Measurements from ENCODE around the gene VAPA. TPM values are rescaled to one million over a fixed set of nuclear protein-coding genes. Genes with fewer than 3 reads are reported as not detected.
A peak's percentile ranks its signal among the peaks of the same experiment; 100 is the strongest.

The VAPA gene
- total and polyA plus RNA-seq, 9 of the 15 experiments (the other 6 are each of a cell fraction or from before 2014, with no cell fraction given), result 219 to 902 (median 526) TPM

DNA sequence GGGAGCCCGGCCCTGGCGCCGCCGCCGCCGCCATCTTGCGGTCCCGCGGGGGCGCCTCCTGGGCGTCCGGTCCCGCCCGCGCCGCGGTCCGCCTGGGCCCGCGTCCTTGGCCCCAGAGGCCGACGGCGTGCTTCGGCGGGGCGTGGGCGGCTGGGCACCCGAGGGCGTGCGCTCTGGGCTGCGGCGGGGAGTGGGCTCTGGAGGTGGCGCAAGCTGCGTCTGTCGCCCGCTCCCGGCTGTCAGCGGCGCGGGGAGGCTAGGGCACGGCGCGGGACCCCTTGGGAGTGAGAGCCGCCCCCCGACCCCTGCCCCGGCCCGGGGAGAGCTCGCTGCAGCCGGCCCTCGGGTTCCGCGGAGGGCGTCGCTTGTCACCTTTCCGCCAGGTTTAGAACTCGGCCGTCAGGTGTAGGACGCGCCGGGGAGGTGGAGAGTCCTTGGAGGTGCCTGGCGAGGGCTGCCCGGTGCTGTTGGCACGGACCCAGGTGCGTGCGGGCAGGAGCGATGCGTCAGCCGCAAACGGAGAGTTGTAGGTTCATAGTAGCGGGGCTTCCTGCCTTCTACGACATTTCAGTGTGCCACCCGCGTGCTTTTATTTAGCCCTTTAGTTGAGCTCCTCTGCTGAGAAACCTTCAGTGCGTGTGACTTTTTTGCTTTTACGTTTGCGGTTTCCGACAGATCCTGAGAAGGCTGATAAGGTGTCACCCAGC is 921 bp downstream of the VAPA start (continued):
- TF ChIP-seq, protein P1, sequence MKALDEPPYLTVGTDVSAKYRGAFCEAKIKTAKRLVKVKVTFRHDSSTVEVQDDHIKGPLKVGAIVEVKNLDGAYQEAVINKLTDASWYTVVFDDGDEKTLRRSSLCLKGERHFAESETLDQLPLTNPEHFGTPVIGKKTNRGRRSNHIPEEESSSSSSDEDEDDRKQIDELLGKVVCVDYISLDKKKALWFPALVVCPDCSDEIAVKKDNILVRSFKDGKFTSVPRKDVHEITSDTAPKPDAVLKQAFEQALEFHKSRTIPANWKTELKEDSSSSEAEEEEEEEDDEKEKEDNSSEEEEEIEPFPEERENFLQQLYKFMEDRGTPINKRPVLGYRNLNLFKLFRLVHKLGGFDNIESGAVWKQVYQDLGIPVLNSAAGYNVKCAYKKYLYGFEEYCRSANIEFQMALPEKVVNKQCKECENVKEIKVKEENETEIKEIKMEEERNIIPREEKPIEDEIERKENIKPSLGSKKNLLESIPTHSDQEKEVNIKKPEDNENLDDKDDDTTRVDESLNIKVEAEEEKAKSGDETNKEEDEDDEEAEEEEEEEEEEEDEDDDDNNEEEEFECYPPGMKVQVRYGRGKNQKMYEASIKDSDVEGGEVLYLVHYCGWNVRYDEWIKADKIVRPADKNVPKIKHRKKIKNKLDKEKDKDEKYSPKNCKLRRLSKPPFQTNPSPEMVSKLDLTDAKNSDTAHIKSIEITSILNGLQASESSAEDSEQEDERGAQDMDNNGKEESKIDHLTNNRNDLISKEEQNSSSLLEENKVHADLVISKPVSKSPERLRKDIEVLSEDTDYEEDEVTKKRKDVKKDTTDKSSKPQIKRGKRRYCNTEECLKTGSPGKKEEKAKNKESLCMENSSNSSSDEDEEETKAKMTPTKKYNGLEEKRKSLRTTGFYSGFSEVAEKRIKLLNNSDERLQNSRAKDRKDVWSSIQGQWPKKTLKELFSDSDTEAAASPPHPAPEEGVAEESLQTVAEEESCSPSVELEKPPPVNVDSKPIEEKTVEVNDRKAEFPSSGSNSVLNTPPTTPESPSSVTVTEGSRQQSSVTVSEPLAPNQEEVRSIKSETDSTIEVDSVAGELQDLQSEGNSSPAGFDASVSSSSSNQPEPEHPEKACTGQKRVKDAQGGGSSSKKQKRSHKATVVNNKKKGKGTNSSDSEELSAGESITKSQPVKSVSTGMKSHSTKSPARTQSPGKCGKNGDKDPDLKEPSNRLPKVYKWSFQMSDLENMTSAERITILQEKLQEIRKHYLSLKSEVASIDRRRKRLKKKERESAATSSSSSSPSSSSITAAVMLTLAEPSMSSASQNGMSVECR (CRISPR knock-in tag; IDR thresholded peaks at IDR 0.05), result 0 out of 2 replicates have a peak, but pooled peaks have one; percentile 7
- no peak for TF ChIP-seq EGR1 (conservative IDR thresholded peaks at IDR 0.05)
- no peak for TF ChIP-seq REST (IDR thresholded peaks at IDR 0.05; ENCODE audit: borderline replicate concordance)
- peak; percentile 75; the same call in 1 of the 2 replicates for TF ChIP-seq REST (CRISPR knock-in tag; IDR thresholded peaks at IDR 0.05; ENCODE audit: low read depth)
- TF ChIP-seq, protein P2, sequence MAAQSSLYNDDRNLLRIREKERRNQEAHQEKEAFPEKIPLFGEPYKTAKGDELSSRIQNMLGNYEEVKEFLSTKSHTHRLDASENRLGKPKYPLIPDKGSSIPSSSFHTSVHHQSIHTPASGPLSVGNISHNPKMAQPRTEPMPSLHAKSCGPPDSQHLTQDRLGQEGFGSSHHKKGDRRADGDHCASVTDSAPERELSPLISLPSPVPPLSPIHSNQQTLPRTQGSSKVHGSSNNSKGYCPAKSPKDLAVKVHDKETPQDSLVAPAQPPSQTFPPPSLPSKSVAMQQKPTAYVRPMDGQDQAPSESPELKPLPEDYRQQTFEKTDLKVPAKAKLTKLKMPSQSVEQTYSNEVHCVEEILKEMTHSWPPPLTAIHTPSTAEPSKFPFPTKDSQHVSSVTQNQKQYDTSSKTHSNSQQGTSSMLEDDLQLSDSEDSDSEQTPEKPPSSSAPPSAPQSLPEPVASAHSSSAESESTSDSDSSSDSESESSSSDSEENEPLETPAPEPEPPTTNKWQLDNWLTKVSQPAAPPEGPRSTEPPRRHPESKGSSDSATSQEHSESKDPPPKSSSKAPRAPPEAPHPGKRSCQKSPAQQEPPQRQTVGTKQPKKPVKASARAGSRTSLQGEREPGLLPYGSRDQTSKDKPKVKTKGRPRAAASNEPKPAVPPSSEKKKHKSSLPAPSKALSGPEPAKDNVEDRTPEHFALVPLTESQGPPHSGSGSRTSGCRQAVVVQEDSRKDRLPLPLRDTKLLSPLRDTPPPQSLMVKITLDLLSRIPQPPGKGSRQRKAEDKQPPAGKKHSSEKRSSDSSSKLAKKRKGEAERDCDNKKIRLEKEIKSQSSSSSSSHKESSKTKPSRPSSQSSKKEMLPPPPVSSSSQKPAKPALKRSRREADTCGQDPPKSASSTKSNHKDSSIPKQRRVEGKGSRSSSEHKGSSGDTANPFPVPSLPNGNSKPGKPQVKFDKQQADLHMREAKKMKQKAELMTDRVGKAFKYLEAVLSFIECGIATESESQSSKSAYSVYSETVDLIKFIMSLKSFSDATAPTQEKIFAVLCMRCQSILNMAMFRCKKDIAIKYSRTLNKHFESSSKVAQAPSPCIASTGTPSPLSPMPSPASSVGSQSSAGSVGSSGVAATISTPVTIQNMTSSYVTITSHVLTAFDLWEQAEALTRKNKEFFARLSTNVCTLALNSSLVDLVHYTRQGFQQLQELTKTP (IDR thresholded peaks at IDR 0.05; ENCODE audit: low read depth in 1 of 2, partially characterized antibody in 2 of 2), result peak in 1 of 2 experiments; percentile 97
- no peak for TF ChIP-seq ZNF217 (CRISPR knock-in tag; IDR thresholded peaks at IDR 0.05)
- no peak for TF ChIP-seq MCM7 (IDR thresholded peaks at IDR 0.05)
